Measurements from ENCODE around the gene VWA8.

- no peak for TF ChIP-seq POLR2A (IDR thresholded peaks at IDR 0.05; ENCODE audit: low read length)
- no peak for TF ChIP-seq GATA1 (IDR thresholded peaks at IDR 0.05; ENCODE audit: low read depth, low read length)
These were observed 40.7 kb upstream of the VWA8 start for GRCh38 chr13:42001580-42001979.
